Activated T-cell treated with anti-CD3 and anti-CD28 coated beads, Interleukin-2, amount 50 U/mL, for 48 hours (primary cell): ENCODE data around the gene ZDHHC24.
A peak's percentile ranks its signal among the peaks of the same experiment; 100 is the strongest.
"Not testable (repeated sequence)": the region's sequence is repeated elsewhere in the genome, so short reads cannot be mapped to it uniquely, and the experiment has no call there.

ENCODE experiments used
- DNase-seq, 2 experiments: peaks; one replicate each; pipeline ENCODE4 v3.0.0-alpha.2; 2020

Gene ZDHHC24

DNA sequence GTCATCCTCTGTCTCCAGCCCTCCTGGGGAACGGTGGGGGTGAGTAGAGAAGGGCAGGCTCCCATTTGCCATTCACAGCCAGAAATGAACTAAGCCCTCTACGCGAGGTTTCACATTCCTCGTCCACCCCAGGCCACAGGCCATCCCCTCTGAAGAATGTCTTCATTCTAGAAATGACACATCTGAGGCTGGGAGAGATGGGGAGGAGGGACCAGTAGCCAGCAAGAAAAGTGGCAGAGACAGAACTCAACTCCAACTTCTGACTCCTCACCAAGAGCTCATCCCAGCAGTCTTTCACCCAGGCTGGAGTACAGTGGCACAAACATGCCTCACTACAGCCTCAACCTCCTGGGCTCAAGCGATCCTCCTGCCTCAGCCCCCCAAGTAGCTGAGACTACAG, 19.1 kb upstream of the ZDHHC24 start:
- no peak for DNase-seq

DNA sequence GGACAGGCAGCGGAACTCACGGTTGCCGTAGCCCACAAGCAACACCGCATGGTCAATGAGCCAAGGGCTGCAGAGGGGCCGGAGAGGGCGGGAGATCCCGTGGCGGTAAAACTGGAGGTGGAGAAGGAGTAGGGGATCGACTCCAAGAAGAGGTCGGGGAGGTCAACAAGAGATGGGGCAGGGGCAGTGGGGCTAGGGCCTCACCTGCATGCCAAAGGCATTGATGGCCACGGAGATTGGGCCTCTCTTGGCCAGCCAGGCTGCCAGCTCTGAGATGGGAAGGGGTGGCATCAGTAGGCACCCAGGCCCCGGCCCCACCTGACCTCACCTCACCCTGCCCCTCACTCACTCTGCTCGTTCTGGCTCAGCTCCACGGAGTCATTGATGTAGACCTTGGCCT, 18.7 kb upstream of the ZDHHC24 start:
- no peak for DNase-seq

DNA sequence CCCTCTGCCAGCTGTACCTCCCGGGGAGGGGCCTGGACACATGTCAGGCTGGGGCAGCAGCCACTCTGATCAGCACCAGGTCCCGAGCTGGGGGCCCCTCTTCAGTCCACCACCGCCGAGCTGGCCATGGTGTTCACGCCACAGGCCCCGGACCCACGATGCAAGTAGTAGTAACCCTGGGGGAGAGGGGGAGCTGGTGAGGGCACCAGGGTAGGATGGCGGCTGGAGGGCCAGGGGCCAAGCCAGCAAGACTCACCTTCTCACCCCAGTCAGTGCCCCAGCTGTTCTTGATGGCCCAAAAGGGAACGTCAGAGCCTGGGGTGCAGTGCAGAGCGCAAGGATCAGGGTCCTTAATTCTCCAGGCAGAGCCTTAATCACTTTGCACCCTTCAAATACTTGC, 18.0 kb upstream of the ZDHHC24 start:
- no peak for DNase-seq

DNA sequence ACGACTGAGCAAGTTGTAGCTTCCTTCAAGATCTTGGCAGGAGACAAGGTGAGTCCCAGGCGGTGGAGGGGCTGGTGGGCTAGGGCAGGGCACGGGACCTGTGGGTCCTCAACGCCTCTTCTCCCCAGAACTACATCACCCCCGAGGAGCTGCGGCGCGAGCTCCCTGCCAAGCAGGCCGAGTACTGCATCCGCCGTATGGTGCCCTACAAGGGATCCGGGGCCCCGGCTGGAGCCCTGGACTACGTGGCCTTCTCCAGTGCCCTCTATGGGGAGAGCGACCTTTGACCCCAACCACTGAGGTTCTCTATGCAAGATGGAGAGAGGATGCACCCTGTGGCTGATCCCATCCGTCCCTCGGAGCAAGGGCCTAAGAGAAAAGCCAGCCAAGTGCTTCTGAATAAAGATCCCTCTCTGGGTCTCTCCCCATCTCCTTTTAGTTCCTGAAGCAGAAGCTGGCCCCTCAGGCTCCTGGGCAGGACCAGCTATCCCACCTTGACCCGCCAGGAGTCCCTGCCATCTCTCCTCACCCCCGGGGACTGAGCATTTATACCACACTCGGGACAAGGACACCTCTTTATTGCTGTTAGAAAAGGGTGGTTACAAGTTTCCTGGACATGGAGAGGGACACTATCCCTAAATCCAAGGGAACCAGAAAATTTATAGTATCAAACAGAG, 17.2 kb upstream of the ZDHHC24 start:
- DNase-seq: no peak

DNA sequence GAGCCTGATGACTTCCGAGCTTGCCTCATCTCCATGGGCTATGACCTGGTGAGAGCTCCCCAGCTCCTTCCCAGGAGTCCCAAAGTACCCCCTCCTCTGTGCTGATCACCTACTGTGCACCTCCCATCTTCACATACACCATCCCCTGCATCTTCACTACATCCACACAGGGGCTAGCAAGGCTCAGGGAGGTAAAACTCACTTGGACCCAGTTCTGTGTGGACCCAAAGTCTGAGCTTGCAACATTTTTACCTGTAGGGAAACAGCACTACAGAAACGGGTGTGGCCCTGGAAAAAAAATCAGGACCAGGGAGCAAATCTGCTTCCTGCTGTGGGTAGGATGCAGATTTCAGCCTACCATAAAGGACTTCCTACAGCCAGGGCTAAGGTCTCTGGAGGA, 16.4 kb upstream of the ZDHHC24 start:
- DNase-seq: no peak

DNA sequence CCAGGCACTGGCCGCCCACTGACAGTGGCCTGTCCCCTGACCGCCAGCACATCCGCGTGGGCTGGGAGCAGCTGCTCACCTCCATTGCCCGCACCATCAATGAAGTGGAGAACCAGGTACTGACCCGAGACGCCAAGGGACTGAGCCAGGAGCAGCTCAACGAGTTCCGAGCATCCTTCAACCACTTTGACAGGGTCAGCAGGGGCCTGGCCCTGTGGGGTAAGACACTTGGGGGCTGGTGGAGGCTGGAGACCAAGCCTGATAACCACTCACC, 16.1 kb upstream of the ZDHHC24 start:
- no peak for DNase-seq

DNA sequence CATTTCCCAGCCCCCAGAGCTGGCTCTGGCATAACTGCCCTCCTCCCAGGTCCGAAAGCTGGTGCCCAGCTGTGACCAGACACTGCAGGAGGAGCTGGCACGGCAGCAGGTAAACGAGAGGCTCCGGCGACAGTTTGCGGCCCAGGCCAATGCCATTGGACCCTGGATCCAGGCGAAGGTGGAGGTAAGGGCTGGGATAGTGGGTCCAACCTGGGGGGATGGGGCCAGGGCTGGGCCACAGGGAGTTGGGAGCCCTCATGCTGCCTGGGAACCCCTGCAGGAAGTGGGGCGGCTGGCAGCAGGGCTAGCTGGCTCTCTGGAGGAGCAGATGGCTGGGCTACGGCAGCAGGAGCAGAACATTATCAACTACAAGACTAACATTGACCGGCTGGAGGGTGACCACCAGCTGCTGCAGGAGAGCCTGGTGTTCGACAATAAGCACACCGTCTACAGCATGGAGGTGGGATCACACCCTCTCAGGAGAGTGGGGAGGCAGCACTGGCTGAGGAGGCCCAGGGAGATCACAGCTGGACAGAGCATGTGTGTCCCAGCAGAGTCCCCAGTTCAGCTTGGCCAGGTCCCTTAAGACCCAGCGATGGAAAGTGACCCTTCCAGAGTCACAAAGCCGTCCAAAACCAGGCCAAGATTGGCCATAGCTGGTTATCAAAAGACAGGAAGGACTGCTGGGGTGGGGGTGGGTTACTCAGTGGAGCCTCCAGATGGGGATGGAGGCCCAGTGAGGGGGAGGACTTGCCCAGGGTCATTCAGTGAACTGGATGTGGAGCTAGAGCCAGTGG, 15.5 kb upstream of the ZDHHC24 start:
- no peak for DNase-seq

DNA sequence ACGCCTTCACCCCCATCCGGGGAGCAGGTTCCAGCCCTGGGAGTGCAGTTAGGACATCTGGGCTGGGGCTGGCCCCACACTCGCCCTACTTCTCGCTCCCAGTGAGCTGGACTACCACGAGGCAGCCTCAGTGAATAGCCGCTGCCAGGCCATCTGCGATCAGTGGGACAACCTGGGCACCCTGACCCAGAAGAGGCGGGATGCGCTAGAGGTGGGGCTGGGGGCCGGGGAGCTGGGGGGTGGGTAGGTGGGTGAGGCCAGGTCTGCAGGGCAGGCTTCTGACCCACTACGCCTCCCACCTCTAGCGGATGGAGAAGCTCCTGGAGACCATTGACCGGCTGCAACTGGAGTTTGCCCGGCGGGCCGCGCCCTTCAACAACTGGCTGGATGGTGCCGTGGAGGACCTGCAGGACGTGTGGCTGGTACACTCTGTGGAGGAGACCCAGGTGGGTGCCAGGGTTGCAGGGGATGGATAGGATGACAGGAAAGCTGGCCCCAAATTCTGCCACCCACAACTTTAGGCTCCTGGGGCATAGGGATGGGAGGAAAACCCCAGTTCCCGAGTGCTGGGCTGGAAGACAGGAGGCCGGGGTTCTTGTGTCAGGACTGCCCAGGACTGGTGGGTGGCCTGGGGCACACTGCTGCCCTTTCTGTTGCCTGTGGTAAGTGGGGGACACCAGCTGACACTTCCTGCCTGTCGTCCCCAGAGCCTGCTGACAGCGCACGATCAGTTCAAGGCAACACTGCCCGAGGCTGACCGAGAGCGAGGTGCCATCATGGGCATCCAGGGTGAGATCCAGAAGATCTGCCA, 14.2 kb upstream of the ZDHHC24 start:
- DNase-seq: no peak

DNA sequence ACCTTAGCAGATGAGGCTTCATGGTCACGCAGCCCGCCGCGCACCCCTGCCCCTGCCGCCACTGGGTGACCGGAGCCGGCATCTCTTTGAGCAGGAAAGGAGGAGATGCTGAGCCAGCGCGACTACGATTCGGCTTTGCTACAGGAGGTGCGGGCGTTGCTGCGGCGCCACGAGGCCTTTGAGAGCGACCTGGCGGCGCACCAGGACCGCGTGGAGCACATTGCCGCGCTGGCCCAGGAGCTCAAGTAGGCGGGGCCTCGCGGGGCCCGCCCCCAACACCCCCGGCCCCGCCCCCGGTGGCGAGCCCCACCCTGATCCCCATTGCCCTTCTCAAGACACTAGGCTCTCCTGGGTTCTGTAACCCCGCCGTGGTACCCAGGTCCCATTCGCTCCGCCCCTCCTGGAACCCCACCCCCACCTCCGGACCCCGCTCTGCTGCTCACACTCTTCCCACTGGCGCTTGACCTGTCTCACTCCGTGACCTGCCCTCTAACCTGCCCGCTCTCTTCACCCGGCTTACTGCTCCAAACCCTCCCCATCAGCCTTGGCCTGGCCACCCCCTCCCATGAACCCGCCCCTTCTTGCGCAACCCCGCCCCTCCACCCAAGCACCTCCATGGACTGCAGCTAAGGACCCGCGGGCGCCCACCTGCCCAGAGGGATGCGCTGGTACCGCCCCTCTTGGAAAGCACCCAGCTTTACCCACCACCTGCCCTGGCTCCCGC, 13.5 kb upstream of the ZDHHC24 start:
- peak; percentile 43 to 58 for DNase-seq

DNA sequence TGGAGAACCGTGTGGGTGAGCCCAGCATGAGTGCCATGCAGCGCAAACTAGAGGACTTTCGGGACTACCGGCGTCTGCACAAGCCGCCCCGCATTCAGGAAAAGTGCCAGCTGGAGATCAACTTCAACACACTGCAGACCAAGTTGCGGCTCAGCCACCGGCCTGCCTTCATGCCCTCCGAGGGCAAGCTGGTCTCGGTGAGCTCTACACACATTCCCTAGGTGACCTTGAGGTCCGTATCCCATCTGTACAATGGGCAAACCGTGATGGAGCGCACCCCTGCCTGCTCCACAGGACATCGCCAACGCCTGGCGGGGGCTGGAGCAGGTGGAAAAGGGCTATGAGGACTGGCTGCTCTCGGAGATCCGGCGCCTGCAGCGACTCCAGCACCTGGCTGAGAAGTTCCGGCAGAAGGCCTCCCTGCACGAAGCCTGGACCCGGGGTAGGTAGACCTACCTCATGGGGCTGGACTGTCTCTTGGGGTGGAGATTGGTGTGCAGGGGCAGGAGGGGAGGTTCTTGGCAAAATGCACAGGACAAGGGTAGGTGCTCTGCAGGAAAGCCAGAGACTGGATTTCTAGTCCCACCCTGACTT, 12.0 kb upstream of the ZDHHC24 start:
- no peak for DNase-seq

DNA sequence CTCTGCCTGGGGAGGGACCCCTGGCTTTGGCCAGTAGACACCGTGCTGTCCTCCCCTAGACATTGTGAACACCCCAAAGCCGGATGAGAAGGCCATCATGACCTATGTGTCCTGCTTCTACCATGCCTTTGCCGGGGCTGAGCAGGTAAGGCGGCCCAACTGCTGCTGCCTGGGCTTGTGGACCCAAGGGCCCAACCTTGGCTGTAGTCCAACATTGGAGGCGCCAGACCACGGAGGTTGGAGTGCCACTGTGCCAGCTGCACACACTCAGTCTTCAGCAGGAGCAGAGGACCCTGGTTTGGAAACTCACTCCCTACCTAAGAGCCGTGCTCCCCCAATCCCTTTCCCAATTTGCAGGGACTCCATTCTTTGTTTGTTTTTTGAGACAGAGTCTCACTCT, 10.2 kb upstream of the ZDHHC24 start:
- DNase-seq: no peak

DNA sequence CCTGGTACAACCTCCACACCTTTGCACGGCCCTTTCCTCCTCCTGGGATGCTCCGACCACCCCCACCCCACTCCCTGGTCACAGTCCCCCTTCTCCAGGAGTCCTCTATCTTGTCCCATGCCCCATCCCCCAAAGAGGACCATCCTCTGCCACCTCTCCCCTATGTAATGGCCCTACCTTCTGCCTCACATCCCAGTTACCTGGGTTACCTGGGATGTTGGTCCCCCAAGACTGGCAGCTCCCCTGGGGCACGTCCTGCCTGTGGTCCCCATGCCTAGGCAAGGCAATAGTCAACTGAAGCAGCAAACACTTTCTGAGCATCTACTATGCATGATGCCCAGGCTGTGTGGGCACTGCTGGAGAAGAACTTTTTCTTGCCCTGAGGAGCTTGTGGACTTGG, 9.6 kb upstream of the ZDHHC24 start:
- no peak for DNase-seq

DNA sequence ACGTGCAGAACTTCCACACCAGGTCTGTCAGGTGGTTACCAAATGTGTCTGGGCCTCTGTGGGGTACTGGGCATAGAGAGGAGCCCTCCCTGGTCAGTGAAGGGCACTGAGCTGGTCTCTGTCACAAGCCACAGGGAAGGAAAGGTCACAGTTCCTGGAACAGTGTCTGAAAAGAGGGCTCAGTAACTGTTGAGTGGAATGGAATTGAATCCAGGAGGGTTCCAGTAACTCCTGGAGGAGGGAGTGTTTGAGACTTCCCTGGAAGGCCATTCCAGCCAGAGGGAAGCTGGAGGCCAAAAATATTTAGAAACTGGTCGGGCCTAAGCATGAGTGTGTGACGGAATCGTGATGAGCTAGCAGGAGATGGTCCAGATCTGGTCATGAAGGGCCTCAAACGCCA, 8.8 kb upstream of the ZDHHC24 start:
- DNase-seq: no peak

DNA sequence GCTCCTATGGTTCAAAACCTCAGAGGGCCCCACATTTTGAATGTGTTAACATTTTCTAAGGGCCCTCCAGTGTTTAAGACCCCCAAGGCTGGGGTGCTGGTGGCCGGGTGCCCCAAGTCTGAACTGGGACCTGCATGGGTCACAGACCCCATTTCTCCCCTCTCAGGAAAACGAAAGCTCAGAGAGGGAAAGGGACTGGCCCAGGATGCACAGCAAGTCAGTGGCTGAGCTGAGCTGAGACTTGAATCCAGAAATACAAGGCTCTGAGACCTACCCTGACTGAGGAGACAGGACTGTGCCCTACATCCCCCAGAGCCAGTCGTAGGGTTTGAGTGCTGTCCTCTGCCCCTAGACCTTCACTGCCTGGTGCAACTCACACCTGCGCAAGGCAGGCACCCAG, 5.0 kb upstream of the ZDHHC24 start:
- no peak for DNase-seq

DNA sequence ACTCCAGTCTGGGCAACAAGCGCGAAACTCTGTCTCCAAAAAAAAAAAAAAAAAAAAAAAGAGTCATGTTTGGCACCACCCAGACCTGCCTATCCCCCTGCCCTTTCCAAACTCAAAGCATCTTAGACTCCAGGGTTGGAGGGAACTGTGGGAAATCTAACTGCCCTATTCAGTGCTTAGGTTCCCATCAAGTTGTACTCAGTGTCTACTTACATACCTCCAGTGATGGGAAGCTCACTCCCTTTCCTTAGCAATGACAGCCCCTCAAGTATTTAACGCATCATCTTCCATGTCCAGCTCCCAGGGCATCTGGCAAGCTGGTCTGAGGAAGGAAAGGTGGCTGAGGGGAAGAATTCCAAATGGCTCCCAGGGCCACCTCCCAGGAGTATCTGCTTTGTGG, 3.8 kb upstream of the ZDHHC24 start:
- DNase-seq: no peak

DNA sequence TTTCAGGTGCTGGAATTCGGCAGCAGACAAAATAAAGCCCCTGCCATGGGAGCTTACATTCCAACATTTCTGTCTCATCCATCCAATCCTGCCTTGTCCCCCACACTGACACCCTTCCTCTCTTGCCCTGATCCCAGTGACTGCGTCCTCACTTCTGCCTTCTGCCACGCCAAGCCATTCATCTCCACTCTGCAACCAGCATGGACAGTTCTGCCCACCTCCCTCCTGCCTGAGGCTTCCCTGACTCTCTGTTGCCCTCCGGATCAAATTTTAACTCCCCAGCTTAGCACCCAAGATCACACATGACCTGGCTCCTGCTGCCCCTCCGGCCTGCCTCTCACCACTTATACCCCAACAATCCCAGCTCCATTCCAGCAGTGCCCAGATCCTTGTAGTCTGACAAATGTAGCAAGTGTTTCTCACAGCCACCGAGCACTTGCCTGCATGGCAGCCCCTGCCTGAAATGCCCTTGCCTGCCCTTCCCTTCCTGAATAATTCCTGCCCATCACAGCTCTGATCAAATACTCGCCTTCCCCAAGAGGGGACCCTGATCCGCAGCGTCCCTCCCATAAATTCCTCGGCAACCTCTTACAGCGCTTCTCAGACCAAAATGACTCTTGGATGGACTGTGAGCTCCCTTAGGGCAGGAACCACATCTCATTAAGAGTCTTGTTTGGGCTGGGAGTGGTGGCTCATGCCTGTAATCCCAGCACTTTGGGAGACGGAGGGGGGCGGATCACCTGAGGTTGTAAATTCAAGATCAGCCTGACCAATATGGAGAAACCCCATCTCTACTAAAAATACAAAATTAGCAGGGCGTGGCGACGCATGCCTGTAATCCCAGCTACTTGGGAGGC, 3.2 kb upstream of the ZDHHC24 start:
- DNase-seq: no peak

DNA sequence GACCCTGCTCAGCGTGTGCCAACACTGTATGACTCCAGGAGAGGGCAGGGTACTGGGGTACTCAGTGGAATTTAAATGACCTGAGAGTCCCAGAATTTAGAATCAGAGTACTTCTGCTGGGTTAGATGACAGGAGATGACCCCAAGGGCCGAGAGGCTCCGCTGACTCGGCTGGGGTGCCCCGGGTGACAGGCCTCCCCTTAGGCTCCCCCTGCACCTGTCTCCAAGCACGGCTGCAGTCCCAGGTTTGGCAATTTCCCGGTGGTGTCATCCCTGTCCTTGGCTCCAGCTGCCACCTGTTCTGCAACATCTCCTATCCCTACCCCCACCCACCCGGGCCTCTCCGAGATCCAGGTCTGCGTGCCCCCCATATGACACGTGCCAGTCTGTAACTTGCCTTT, 2.2 kb upstream of the ZDHHC24 start:
- no peak for DNase-seq

DNA sequence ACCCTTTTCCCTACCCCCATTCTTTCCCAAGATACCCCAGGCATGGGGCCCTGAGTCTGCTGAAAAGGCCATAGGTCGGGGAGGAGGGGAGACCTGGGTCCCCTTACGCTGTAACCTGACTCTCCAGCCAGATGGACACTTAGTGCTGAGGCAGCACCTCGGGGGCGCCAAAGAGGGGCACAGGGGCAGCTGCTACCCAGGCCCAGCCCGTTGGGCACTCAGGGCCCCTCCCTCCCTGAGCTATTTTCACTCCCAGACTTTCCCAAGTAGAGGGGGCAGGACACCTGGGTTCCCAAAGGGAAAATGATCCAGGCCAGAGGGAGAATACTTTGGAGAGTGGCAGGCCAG, 1.8 kb upstream of the ZDHHC24 start:
- no peak for DNase-seq

DNA sequence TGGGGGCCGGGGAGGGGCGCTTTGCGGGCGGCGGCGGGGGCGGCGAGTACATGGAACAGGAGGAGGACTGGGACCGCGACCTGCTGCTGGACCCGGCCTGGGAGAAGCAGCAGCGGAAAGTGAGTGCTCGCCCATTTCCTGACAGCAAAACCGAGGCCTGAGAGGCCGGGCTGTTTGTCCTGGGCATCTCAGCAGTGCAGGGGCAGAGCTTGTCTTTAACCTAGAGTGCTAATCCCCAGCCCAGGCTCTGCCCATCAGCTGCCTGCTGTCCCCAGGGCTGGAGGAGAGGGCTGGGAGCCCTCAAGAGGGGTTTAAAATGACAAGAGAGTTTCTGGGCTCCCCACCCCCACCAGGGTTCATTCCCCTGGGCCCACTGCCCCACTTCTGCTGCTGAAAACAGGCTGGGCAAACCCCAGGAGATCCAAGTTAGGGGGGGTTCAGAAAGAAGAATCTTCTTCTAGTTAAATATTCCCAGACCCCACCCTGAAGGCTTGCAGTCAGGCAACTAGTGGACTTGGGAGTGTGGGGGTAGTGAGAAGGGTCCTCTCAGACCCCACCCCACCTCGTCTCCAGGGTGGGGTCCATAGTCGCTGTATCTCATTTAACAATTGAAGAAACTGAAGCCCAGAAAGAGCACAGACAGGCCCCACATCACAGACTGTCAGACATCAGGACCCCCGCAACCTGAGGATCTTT, 1.3 kb upstream of the ZDHHC24 start:
- DNase-seq: no peak

DNA sequence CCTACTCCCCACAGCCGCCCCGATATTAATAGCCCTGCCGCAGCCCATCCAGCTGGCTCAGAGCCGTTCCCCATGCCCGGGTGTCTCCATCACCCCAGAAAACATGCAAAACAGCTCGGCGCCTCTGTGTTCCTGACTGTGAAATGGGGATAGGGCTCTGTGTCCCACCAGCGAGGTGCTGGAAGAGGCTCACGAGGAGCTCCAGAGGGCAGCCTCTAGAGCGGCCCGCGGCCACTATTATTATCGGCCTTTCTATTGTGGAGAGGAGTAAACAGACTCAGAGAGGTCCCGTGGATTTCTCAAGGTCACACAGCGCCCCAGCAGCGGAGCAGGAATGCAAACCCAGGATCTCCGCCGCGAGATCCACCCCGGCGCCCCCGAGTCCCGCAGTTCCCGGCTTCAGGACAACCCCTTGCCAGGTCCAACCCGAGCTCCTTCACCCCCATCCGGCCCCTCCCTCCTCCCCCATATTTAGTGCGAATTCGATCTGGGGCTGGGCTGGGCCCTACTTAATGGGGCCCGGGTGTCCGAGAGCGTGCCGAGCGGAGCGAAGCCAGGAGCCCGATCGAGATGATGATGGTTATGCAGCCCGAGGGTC, 619 bp upstream of the ZDHHC24 start, which contains the start of gene ACTN3:
Gene ACTN3, plus strand, starts transcription at position 536 of the 598 bp plus-strand sequence. Its CDS starts 35 bp downstream, at position 571.
- peak in 1 of 2 experiments; percentile 30 for DNase-seq

DNA sequence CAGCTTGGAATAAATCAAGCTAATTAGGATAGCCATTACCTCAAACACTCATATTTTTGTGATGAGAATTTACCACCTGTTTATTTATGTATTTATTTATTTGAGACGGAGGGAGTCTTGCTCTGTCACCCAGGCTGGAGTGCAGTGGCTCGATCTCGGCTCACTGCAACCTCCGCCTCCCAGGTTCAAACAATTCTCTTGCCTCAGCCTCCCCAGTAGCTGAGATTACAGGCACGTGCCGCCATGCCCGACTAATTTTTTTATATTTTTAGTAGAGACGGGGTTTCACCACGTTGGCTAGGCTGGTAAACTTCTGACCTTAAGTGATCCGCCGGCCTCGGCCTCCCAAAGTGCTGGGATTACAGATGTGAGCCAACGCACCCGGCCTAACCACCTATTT, 896 bp downstream of the ZDHHC24 start:
- DNase-seq: not testable (repeated sequence)
